ENCODE results near the gene ADGRG6.
"Not testable (repeated sequence)": the region's sequence is repeated elsewhere in the genome, so short reads cannot be mapped to it uniquely, and the experiment has no call there.

The ADGRG6 gene

GRCh38 chr6:142446576-142446975 is 144.8 kb downstream of the ADGRG6 start:
- H3K27ac ChIP-seq (ENCODE audit: low read depth, low read length), result no peak overlapping the region
- H3K27me3 ChIP-seq (ENCODE audit: control insufficient read depth in 5 of 5, insufficient read depth in 4 of 5, low read length in 5 of 5), result no peaks in the 10 kb centered on the region
- no peak overlapping the region for H3K4me3 ChIP-seq (ENCODE audit: low read depth in 1 of 5, low read length in 5 of 5)
- no peak overlapping the region for H3K9ac ChIP-seq (ENCODE audit: low read length in 5 of 5)
- H3K9me3 ChIP-seq (ENCODE audit: control insufficient read depth in 5 of 5, low read length in 5 of 5), result no peaks in the 10 kb centered on the region
- H3K4me1 ChIP-seq (ENCODE audit: control insufficient read depth in 5 of 5, insufficient read depth in 5 of 5, low read length in 5 of 5), result no peaks in the 10 kb centered on the region
- no peaks in the 10 kb centered on the region for H3K36me3 ChIP-seq (ENCODE audit: control insufficient read depth in 5 of 5, insufficient read depth in 5 of 5, low read length in 5 of 5)

- H3K9ac ChIP-seq (ENCODE audit: low read length in 5 of 5), result no peak overlapping the region
- no peaks in the 10 kb centered on the region for H3K27me3 ChIP-seq (ENCODE audit: control insufficient read depth in 5 of 5, insufficient read depth in 4 of 5, low read length in 5 of 5)
- no peaks in the 10 kb centered on the region for H3K36me3 ChIP-seq (ENCODE audit: control insufficient read depth in 5 of 5, insufficient read depth in 5 of 5, low read length in 5 of 5)
- H3K9me3 ChIP-seq (ENCODE audit: control insufficient read depth in 5 of 5, low read length in 5 of 5), result no peaks in the 10 kb centered on the region
- no peak overlapping the region for H3K27ac ChIP-seq (ENCODE audit: low read depth, low read length)
- no peak overlapping the region for H3K4me3 ChIP-seq (ENCODE audit: low read depth in 1 of 5, low read length in 5 of 5)
- no peaks in the 10 kb centered on the region for H3K4me1 ChIP-seq (ENCODE audit: control insufficient read depth in 5 of 5, insufficient read depth in 5 of 5, low read length in 5 of 5)
Observed at GRCh38 chr6:142448091-142448729, 146.4 kb downstream of the ADGRG6 start.

GRCh38 chr6:142450856-142451255 is 149.0 kb downstream of the ADGRG6 start:
- not testable (repeated sequence) for H3K9me3 ChIP-seq (ENCODE audit: control insufficient read depth in 5 of 5, low read length in 5 of 5); H3K27ac ChIP-seq (ENCODE audit: low read depth, low read length); H3K4me3 ChIP-seq (ENCODE audit: low read depth in 1 of 5, low read length in 5 of 5); H3K27me3 ChIP-seq (ENCODE audit: control insufficient read depth in 5 of 5, insufficient read depth in 4 of 5, low read length in 5 of 5); H3K36me3 ChIP-seq (ENCODE audit: control insufficient read depth in 5 of 5, insufficient read depth in 5 of 5, low read length in 5 of 5); H3K4me1 ChIP-seq (ENCODE audit: control insufficient read depth in 5 of 5, insufficient read depth in 5 of 5, low read length in 5 of 5); H3K9ac ChIP-seq (ENCODE audit: low read length in 5 of 5)

DNA sequence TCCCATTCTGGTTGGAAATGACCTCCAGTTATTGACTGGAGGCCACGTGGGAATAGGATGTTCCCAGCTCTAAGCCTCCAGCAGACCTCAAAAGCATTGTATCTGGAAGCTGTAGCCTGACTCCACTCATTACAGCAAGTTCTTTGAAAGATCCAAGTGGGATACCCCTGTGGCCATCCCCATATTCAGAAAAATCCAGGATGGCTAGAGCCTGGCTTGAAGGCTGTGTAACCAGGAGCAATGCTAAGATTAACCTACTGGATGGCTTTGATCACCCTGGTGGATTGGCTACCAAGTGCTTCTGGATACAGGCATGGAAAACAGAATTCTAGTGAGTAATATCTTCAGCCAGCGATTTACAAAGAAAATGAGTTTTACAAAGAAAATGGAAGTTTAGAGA is 151.2 kb downstream of the ADGRG6 start:
- H3K27ac ChIP-seq (ENCODE audit: low read depth, low read length), result no peak overlapping the region
- no peak overlapping the region for H3K9ac ChIP-seq (ENCODE audit: low read length in 5 of 5)
- no peaks in the 10 kb centered on the region for H3K9me3 ChIP-seq (ENCODE audit: control insufficient read depth in 5 of 5, low read length in 5 of 5)
- H3K27me3 ChIP-seq (ENCODE audit: control insufficient read depth in 5 of 5, insufficient read depth in 4 of 5, low read length in 5 of 5), result no peaks in the 10 kb centered on the region
- H3K36me3 ChIP-seq (ENCODE audit: control insufficient read depth in 5 of 5, insufficient read depth in 5 of 5, low read length in 5 of 5), result no peaks in the 10 kb centered on the region
- no peaks in the 10 kb centered on the region for H3K4me1 ChIP-seq (ENCODE audit: control insufficient read depth in 5 of 5, insufficient read depth in 5 of 5, low read length in 5 of 5)
- no peak overlapping the region for H3K4me3 ChIP-seq (ENCODE audit: low read depth in 1 of 5, low read length in 5 of 5)

DNA sequence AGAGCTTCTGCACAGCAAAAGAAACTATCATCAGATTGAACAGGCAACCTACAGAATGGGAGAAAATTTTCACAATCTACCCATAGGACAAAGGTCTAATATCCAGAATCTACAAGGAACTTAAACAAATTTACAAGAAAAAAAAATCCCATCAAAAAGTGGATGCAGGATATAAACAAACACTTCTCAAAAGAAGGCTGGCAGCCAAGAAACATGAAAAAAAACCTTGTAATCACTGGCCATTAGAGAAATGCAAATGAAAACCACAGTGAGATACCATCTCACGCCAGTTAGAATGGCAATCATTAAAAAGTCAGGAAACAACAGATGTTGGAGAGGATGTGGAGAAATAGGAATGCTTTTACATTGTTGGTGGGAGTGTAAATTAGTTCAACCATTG is 152.4 kb downstream of the ADGRG6 start:
- H3K4me1 ChIP-seq (ENCODE audit: control insufficient read depth in 5 of 5, insufficient read depth in 5 of 5, low read length in 5 of 5); H3K27me3 ChIP-seq (ENCODE audit: control insufficient read depth in 5 of 5, insufficient read depth in 4 of 5, low read length in 5 of 5); H3K9me3 ChIP-seq (ENCODE audit: control insufficient read depth in 5 of 5, low read length in 5 of 5); H3K9ac ChIP-seq (ENCODE audit: low read length in 5 of 5); H3K27ac ChIP-seq (ENCODE audit: low read depth, low read length); H3K4me3 ChIP-seq (ENCODE audit: low read depth in 1 of 5, low read length in 5 of 5); H3K36me3 ChIP-seq (ENCODE audit: control insufficient read depth in 5 of 5, insufficient read depth in 5 of 5, low read length in 5 of 5): not testable (repeated sequence)

DNA sequence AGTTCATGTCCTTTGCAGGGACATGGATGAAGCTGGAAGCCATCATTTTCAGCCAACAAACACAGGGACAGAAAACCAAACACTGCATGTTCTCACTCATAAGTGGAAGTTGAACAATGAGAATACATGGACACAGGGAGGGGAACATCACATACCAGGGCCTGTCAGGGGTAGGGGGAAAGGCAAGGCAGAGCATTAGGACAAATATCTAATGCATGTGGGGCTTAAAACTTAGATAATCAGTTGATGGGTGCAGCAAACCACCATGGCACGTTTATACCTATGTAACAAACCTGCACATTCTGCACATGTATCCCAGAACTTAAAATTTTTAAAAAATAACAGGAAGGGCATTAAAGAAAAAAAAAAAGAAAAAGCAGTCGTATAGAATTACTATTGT is 153.0 kb downstream of the ADGRG6 start:
- not testable (repeated sequence) for H3K4me1 ChIP-seq (ENCODE audit: control insufficient read depth in 5 of 5, insufficient read depth in 5 of 5, low read length in 5 of 5); H3K4me3 ChIP-seq (ENCODE audit: low read depth in 1 of 5, low read length in 5 of 5); H3K9ac ChIP-seq (ENCODE audit: low read length in 5 of 5); H3K36me3 ChIP-seq (ENCODE audit: control insufficient read depth in 5 of 5, insufficient read depth in 5 of 5, low read length in 5 of 5); H3K27me3 ChIP-seq (ENCODE audit: control insufficient read depth in 5 of 5, insufficient read depth in 4 of 5, low read length in 5 of 5); H3K9me3 ChIP-seq (ENCODE audit: control insufficient read depth in 5 of 5, low read length in 5 of 5); H3K27ac ChIP-seq (ENCODE audit: low read depth, low read length)

GRCh38 chr6:142455957-142456589 is 154.3 kb downstream of the ADGRG6 start:
- Histone ChIP-seq H3K27me3 (ENCODE audit: control insufficient read depth in 5 of 5, insufficient read depth in 4 of 5, low read length in 5 of 5) (no peaks in the 10 kb centered on the region), H3K27ac (ENCODE audit: low read depth, low read length) (no peak overlapping the region), H3K4me3 (ENCODE audit: low read depth in 1 of 5, low read length in 5 of 5) (no peak overlapping the region), H3K9ac (ENCODE audit: low read length in 5 of 5) (no peak overlapping the region), H3K4me1 (ENCODE audit: control insufficient read depth in 5 of 5, insufficient read depth in 5 of 5, low read length in 5 of 5) (no peaks in the 10 kb centered on the region), H3K9me3 (ENCODE audit: control insufficient read depth in 5 of 5, low read length in 5 of 5) (no peaks in the 10 kb centered on the region), H3K36me3 (ENCODE audit: control insufficient read depth in 5 of 5, insufficient read depth in 5 of 5, low read length in 5 of 5) (no peaks in the 10 kb centered on the region)

DNA sequence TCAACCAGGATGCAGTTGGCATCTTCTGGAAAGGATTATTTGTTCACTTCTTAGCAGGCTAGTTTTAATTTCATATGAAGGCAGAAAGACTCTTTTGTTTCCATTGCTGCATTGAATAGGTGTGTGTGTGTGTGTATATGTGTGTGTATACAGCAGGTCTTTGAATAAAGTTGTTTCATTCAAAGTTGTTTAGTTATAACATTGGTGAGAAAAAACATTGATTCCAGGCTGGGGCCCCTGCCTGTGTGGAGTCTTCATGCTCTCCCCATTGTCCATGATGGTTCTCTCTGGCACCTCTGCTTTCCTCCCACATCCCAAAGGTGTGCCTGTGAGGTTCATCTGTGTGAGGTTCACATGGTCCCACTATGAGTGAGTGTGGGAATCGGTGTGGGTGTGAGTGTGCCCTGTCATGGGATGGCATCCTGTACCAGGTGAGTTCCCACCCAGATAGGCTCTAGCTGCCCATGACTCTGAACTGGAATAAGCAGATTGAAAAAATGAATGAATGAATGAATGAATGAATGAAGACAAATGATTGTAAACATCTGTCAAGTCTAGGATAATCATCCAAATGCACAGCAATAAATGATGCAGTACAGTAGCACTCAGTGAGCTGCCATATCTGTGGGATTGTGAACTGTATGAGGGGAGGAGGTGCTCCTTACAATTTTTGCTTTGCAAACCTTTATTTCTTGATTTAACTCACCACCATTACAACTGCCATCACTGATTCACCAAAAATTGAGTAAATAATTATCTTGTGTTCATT is 156.0 kb downstream of the ADGRG6 start:
- H3K4me3 ChIP-seq (ENCODE audit: low read depth in 1 of 5, low read length in 5 of 5), result no peak overlapping the region
- peaks cover 0 to 3% (median 0%) of the 10 kb centered on the region in 5 donors for H3K9me3 ChIP-seq (ENCODE audit: control insufficient read depth in 5 of 5, low read length in 5 of 5)
- no peaks in the 10 kb centered on the region for H3K4me1 ChIP-seq (ENCODE audit: control insufficient read depth in 5 of 5, insufficient read depth in 5 of 5, low read length in 5 of 5)
- H3K9ac ChIP-seq (ENCODE audit: low read length in 5 of 5), result no peak overlapping the region
- H3K27me3 ChIP-seq (ENCODE audit: control insufficient read depth in 5 of 5, insufficient read depth in 4 of 5, low read length in 5 of 5), result peaks cover 0 to 3% (median 0%) of the 10 kb centered on the region in 5 donors
- H3K27ac ChIP-seq (ENCODE audit: low read depth, low read length), result no peak overlapping the region
- H3K36me3 ChIP-seq (ENCODE audit: control insufficient read depth in 5 of 5, insufficient read depth in 5 of 5, low read length in 5 of 5), result no peaks in the 10 kb centered on the region

DNA sequence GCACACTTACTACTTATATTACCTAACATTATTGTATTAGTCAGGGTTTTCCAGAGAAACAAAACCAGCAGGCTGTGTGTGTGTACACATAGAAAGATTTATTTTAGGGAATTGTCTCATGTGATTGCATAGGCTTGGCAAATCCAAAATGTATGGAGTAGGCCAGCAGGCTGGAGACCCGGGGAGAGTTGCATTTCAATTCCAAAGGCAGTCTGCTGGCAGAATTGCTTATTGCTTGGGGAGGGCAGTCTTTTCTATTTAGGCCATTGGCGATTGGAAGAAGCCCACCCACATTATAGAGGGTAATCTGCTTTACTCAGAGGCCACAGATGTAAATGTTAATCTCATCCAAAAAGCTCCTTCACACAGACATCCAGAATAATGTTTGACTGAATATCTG is 157.0 kb downstream of the ADGRG6 start:
- Histone ChIP-seq H3K4me3 (ENCODE audit: low read depth in 1 of 5, low read length in 5 of 5) (no peak overlapping the region), H3K9ac (ENCODE audit: low read length in 5 of 5) (no peak overlapping the region), H3K27me3 (ENCODE audit: control insufficient read depth in 5 of 5, insufficient read depth in 4 of 5, low read length in 5 of 5) (peaks cover 0 to 3% (median 0%) of the 10 kb centered on the region in 5 donors), H3K4me1 (ENCODE audit: control insufficient read depth in 5 of 5, insufficient read depth in 5 of 5, low read length in 5 of 5) (no peaks in the 10 kb centered on the region), H3K27ac (ENCODE audit: low read depth, low read length) (no peak overlapping the region), H3K9me3 (ENCODE audit: control insufficient read depth in 5 of 5, low read length in 5 of 5) (peaks cover 0 to 3% (median 0%) of the 10 kb centered on the region in 5 donors), H3K36me3 (ENCODE audit: control insufficient read depth in 5 of 5, insufficient read depth in 5 of 5, low read length in 5 of 5) (no peaks in the 10 kb centered on the region)

DNA sequence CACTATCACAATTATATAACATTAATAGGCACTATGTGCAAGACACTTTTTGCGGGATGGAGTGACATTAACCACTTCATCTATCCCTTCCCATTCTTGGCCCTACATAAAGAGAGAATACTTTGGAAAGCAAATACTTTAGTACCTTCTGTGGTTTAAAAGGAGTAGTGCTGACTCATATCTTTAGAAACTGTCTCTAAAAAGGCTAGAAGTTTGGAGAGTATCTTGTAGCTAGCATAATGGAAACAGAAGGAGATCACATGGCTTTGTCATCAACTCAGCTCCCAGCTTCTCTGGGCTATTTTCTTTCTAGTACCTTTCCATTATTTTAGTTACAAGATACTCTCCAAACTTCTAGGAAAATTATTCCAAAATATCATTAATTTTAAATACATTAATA is 157.5 kb downstream of the ADGRG6 start:
- no peak overlapping the region for H3K4me3 ChIP-seq (ENCODE audit: low read depth in 1 of 5, low read length in 5 of 5)
- no peaks in the 10 kb centered on the region for H3K4me1 ChIP-seq (ENCODE audit: control insufficient read depth in 5 of 5, insufficient read depth in 5 of 5, low read length in 5 of 5)
- peaks cover 0 to 3% (median 0%) of the 10 kb centered on the region in 5 donors for H3K9me3 ChIP-seq (ENCODE audit: control insufficient read depth in 5 of 5, low read length in 5 of 5)
- peaks cover 0 to 3% (median 0%) of the 10 kb centered on the region in 5 donors for H3K27me3 ChIP-seq (ENCODE audit: control insufficient read depth in 5 of 5, insufficient read depth in 4 of 5, low read length in 5 of 5)
- no peak overlapping the region for H3K27ac ChIP-seq (ENCODE audit: low read depth, low read length)
- H3K9ac ChIP-seq (ENCODE audit: low read length in 5 of 5), result no peak overlapping the region
- H3K36me3 ChIP-seq (ENCODE audit: control insufficient read depth in 5 of 5, insufficient read depth in 5 of 5, low read length in 5 of 5), result no peaks in the 10 kb centered on the region
